GM23338 (cell line): ENCODE results near the gene POU3F1.

Source experiments
- CREB1 ChIP-seq: fragments of 250-450 bp; sonication (Bioruptor Pico); IDR thresholded peaks from 2 replicates; pipeline ENCODE4 v1.5.0; 2020; ENCODE audit warnings: low read depth, mild to moderate bottlenecking, moderate library complexity
- ETS1 ChIP-seq: IDR thresholded peaks from 2 replicates; pipeline ENCODE4 v1.6.1; 2016; ENCODE audit warnings: antibody characterized with exemption
- EZH2 ChIP-seq: fragments of 200-600 bp; sonication (generic); IDR thresholded peaks from one replicate; pipeline ENCODE4 v1.8.0; 2017; ENCODE audit warnings: antibody characterized with exemption, mild to moderate bottlenecking, low read depth; ENCODE audit not compliant: unreplicated experiment
- EZH2phosphoT487 ChIP-seq: fragments of 200-600 bp; sonication (generic); IDR thresholded peaks from one replicate; pipeline ENCODE4 v1.8.1; 2018; ENCODE audit warnings: antibody characterized with exemption; ENCODE audit not compliant: unreplicated experiment
- JUNB ChIP-seq: IDR thresholded peaks from one replicate; pipeline ENCODE4 v1.6.1; 2016; ENCODE audit warnings: antibody characterized with exemption; ENCODE audit not compliant: unreplicated experiment
- NANOG ChIP-seq: IDR thresholded peaks from 2 replicates; pipeline ENCODE4 v1.6.1; 2016; ENCODE audit warnings: antibody characterized with exemption, borderline replicate concordance
- POLR2AphosphoS5 ChIP-seq: IDR thresholded peaks from 2 replicates; pipeline ENCODE4 v1.6.1; 2016; ENCODE audit warnings: antibody characterized with exemption, low read depth
- STAT1 ChIP-seq: IDR thresholded peaks from one replicate; pipeline ENCODE4 v1.6.1; 2016; ENCODE audit warnings: antibody characterized with exemption; ENCODE audit not compliant: unreplicated experiment
- ZNF331 ChIP-seq: fragments of 250-450 bp; sonication (Bioruptor Pico); IDR thresholded peaks from 2 replicates; pipeline ENCODE4 v1.5.0; 2020; ENCODE audit warnings: low read depth, mild to moderate bottlenecking, moderate library complexity
- TF ChIP-seq, protein P1 (sequence below), 2 experiments: fragments of 200-600 bp in 1 of 2; sonication (generic) in 1 of 2; conservative IDR thresholded peaks; 2 replicates each; pipeline versions ENCODE4 v1.5.1 to v1.6.1; 2016 to 2017; ENCODE audit warnings: antibody characterized with exemption in 2 of 2, low read depth in 2 of 2, mild to moderate bottlenecking in 2 of 2, moderate library complexity in 1 of 2
- TF ChIP-seq, protein P2 (sequence below): IDR thresholded peaks from one replicate; pipeline ENCODE4 v1.6.1; 2018; ENCODE audit warnings: antibody characterized with exemption; ENCODE audit not compliant: unreplicated experiment

DNA sequence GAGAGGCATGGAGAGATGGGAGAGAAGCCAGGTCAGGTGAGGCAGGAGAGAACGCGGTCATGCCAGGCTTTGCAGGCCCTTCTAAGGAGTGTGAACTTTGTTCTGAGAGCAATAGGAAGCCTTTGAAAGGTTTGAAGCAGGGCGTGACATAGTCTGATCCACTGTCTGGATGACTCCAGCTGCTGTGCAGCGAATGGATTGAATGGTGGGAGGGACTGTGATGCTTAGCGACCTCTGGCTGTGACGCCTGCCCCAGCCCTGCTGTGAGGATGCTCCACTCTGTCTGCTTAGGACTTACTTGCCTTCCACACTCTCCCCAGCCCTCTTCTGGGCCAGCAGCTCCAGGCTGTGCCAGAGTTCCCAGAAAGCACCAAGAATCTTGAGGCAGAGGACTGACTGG lies 41.8 kb upstream of the POU3F1 start:
- TF ChIP-seq, protein P1, sequence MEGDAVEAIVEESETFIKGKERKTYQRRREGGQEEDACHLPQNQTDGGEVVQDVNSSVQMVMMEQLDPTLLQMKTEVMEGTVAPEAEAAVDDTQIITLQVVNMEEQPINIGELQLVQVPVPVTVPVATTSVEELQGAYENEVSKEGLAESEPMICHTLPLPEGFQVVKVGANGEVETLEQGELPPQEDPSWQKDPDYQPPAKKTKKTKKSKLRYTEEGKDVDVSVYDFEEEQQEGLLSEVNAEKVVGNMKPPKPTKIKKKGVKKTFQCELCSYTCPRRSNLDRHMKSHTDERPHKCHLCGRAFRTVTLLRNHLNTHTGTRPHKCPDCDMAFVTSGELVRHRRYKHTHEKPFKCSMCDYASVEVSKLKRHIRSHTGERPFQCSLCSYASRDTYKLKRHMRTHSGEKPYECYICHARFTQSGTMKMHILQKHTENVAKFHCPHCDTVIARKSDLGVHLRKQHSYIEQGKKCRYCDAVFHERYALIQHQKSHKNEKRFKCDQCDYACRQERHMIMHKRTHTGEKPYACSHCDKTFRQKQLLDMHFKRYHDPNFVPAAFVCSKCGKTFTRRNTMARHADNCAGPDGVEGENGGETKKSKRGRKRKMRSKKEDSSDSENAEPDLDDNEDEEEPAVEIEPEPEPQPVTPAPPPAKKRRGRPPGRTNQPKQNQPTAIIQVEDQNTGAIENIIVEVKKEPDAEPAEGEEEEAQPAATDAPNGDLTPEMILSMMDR (conservative IDR thresholded peaks at IDR 0.05; ENCODE audit: low read depth in 2 of 2), result peak in 1 of 2 experiments; percentile 36; a peak in 1 of 4 replicates
- TF ChIP-seq CREB1 (no peak), EZH2 (no peak), POLR2AphosphoS5 (no peak), EZH2phosphoT487 (no peak), NANOG (no peak), STAT1 (no peak), ETS1 (no peak), JUNB (no peak), ZNF331 (CRISPR knock-in tag) (no peak)
- TF ChIP-seq, protein P2, sequence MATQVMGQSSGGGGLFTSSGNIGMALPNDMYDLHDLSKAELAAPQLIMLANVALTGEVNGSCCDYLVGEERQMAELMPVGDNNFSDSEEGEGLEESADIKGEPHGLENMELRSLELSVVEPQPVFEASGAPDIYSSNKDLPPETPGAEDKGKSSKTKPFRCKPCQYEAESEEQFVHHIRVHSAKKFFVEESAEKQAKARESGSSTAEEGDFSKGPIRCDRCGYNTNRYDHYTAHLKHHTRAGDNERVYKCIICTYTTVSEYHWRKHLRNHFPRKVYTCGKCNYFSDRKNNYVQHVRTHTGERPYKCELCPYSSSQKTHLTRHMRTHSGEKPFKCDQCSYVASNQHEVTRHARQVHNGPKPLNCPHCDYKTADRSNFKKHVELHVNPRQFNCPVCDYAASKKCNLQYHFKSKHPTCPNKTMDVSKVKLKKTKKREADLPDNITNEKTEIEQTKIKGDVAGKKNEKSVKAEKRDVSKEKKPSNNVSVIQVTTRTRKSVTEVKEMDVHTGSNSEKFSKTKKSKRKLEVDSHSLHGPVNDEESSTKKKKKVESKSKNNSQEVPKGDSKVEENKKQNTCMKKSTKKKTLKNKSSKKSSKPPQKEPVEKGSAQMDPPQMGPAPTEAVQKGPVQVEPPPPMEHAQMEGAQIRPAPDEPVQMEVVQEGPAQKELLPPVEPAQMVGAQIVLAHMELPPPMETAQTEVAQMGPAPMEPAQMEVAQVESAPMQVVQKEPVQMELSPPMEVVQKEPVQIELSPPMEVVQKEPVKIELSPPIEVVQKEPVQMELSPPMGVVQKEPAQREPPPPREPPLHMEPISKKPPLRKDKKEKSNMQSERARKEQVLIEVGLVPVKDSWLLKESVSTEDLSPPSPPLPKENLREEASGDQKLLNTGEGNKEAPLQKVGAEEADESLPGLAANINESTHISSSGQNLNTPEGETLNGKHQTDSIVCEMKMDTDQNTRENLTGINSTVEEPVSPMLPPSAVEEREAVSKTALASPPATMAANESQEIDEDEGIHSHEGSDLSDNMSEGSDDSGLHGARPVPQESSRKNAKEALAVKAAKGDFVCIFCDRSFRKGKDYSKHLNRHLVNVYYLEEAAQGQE, result no peak
